Left lung (tissue), 10 donors: ENCODE data around the gene UST. TPM values are rescaled to one million over a fixed set of nuclear protein-coding genes. Genes with fewer than 3 reads are reported as not detected.

Experiments used
- ATAC-seq: fragments of 200-7000 bp; cut with Tn5 transposase; one replicate; pipeline ENCODE4 v1.9.1; 2020; ENCODE audit warnings: moderate library complexity
- DNase-seq, 4 donors: peaks; one replicate each; pipeline ENCODE4 v3.0.0-alpha.2; 2013 to 2020
- H3K27ac ChIP-seq, 2 donors: fragments of 200-600 bp; sonication (generic) in 1 of 2; one replicate each; pipeline versions ENCODE4 v1.5.0 to v1.8.0; 2020 to 2021
- H3K27me3 ChIP-seq, 2 donors: fragments of 200-600 bp; sonication (generic) in 1 of 2; one replicate each; pipeline versions ENCODE4 v1.5.0 to v1.8.0; 2020 to 2021
- H3K36me3 ChIP-seq, 2 donors: fragments of 200-600 bp; sonication (generic) in 1 of 2; one replicate each; pipeline versions ENCODE4 v1.5.0 to v1.8.0; 2020 to 2021
- H3K4me1 ChIP-seq, 2 donors: fragments of 200-600 bp; one replicate each; pipeline ENCODE4 v1.8.0; 2021
- H3K4me3 ChIP-seq, 2 donors: fragments of 200-600 bp; sonication (generic) in 1 of 2; one replicate each; pipeline versions ENCODE4 v1.5.0 to v1.8.0; 2020 to 2021; ENCODE audit warnings: mild to moderate bottlenecking in 1 of 2
- H3K9me3 ChIP-seq, 2 donors: fragments of 200-600 bp; sonication (generic) in 1 of 2; one replicate each; pipeline versions ENCODE4 v1.5.0 to v1.8.0; 2020 to 2021
- intact Hi-C, 2 donors: fragments of 100-400 bp; cut with DNase I; formaldehyde crosslinking; loops; one replicate each; pipeline versions ENCODE4 v1.11.2 to v1.14.2; 2022
- polyA plus RNA-seq, 6 donors: library from polyadenylated mRNA; unstranded; fragments of 120-200 nt; gene quantifications; one replicate each; pipeline ENCODE4 v1.2.1, GENCODE V29; 2013; ENCODE audit not compliant: insufficient read length in 6 of 6
- total RNA-seq, 2 donors: library from RNA; stranded (reverse); fragmentation: NEBNext Ultra II Directional; extraction: Animal tissue kit (Norgen Biotek cat#: 25700); gene quantifications; one replicate each; pipeline ENCODE4 v1.2.1, GENCODE V29; 2021
- TF ChIP-seq, protein P1 (sequence below), 2 donors: fragments of 200-600 bp; sonication (generic) in 1 of 2; IDR thresholded peaks; one replicate each; pipeline versions ENCODE4 v1.5.0 to v1.8.0; 2021; ENCODE audit warnings: antibody characterized with exemption in 2 of 2
- donor health status: DM: no; HTN: yes; CAD: no.
- donor health status: DM: no; HTN: no; CAD: no.

The UST gene
- total and polyA plus RNA-seq, 8 donors: 7.4 to 17.0 (median 9.5) TPM

DNA sequence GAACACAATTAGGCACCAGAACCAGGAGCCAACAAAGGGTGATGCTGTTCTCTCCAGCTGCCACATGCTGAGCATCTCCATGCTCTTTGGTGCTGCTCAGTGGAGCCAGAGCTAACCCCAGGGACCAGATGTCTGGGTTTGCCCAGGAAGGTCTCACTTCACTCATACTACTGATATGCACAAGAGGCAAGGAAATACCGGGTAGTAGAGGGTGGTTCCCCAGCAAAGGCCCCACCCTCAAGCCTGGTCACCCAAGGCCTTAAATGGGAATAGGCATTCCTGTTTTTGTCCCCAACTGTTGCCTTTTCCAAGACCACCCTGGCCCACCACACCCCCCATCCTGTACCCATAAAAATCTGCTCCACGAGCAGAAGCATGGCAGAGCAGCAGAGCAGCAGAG, 366.1 kb downstream of the UST start:
- DNase-seq (no peak), ATAC-seq (no peak)
- H3K4me1 ChIP-seq: peaks cover 0 to 4% of the 10 kb centered on the region in 2 donors
- no peaks in the 10 kb centered on the region for H3K36me3 ChIP-seq
- no peak overlapping the region for H3K27ac ChIP-seq
- intact Hi-C loops: no loop called here
- TF ChIP-seq, protein P1, sequence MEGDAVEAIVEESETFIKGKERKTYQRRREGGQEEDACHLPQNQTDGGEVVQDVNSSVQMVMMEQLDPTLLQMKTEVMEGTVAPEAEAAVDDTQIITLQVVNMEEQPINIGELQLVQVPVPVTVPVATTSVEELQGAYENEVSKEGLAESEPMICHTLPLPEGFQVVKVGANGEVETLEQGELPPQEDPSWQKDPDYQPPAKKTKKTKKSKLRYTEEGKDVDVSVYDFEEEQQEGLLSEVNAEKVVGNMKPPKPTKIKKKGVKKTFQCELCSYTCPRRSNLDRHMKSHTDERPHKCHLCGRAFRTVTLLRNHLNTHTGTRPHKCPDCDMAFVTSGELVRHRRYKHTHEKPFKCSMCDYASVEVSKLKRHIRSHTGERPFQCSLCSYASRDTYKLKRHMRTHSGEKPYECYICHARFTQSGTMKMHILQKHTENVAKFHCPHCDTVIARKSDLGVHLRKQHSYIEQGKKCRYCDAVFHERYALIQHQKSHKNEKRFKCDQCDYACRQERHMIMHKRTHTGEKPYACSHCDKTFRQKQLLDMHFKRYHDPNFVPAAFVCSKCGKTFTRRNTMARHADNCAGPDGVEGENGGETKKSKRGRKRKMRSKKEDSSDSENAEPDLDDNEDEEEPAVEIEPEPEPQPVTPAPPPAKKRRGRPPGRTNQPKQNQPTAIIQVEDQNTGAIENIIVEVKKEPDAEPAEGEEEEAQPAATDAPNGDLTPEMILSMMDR (IDR thresholded peaks at IDR 0.05): no peak
- no peaks in the 10 kb centered on the region for H3K9me3 ChIP-seq
- H3K27me3 ChIP-seq: no peaks in the 10 kb centered on the region
- H3K4me3 ChIP-seq: no peak overlapping the region

DNA sequence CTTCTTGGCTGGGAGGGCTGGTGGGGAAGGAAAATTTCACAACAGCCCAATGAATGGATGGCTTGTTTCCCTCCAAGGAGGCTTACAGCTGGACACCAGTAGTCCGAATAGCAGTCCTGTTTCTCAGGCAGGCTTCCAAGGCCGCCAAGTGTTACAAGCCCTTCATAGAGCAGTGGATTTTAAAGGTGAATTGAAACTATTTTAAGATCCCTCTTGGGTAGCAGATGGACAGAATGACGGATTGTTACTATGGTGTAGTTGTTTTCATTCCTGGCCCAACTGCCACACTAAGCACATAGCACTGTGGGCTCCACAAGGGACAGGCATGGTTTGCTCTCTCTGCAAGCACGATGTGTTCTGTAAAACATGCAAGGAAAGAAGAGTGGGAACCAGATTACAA, 367.3 kb downstream of the UST start:
- Histone ChIP-seq H3K27ac (no peak overlapping the region), H3K4me3 (no peak overlapping the region), H3K9me3 (no peaks in the 10 kb centered on the region), H3K4me1 (peaks cover 0 to 4% of the 10 kb centered on the region in 2 donors), H3K27me3 (no peaks in the 10 kb centered on the region), H3K36me3 (no peaks in the 10 kb centered on the region)
- no peak for DNase-seq
- TF ChIP-seq, protein P1 (IDR thresholded peaks at IDR 0.05): no peak
- ATAC-seq: no peak
- intact Hi-C loops: no loop called here

DNA sequence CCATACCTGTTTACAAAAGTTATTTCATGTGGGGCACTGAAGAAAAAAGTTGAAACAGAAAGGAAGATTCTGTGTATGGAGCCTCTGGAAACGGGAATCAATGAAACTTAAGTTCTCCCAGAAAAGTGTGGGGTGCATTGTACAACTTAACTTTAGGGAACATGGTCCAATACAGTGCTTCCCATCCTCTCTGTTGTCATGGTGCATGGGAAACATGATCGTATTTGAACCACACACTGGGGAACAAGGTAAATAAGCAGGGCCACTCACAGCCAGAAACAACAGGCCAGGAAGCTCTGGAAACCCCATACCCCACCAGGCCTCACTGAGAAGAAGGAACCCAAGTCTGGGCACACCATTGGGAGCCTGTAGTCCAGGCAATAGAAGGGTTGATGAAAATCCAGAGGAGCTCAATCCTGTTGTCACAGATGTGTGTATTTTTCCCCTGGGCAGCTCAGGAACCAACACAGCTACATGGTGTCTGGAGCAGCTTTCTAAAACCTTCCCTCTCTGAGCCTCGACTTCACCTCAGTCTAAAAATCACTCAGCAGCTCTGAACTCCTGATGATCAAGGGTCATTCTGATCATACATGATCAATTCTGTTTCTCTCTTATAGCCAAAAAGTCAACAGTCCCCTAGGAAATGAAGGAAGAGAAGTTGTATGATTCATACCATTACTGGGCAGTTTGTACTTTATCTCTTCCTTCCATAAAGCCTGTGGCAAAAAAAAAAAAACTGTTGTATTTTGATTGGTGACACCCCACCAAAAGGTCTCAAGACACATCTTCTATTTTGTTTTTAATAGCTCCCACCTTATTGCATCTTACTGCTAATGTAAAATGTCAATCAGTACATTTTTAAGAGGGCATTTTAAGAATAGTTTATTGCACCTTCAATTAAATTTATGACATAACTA, 372.2 kb downstream of the UST start:
- intact Hi-C loops: no loop called here
- no peak overlapping the region for H3K27ac ChIP-seq
- H3K4me1 ChIP-seq: no peaks in the 10 kb centered on the region
- no peaks in the 10 kb centered on the region for H3K27me3 ChIP-seq
- no peak overlapping the region for H3K4me3 ChIP-seq
- no peak for ATAC-seq
- H3K9me3 ChIP-seq: no peaks in the 10 kb centered on the region
- no peak for DNase-seq
- H3K36me3 ChIP-seq: no peaks in the 10 kb centered on the region
- TF ChIP-seq, protein P1 (IDR thresholded peaks at IDR 0.05): no peak

DNA sequence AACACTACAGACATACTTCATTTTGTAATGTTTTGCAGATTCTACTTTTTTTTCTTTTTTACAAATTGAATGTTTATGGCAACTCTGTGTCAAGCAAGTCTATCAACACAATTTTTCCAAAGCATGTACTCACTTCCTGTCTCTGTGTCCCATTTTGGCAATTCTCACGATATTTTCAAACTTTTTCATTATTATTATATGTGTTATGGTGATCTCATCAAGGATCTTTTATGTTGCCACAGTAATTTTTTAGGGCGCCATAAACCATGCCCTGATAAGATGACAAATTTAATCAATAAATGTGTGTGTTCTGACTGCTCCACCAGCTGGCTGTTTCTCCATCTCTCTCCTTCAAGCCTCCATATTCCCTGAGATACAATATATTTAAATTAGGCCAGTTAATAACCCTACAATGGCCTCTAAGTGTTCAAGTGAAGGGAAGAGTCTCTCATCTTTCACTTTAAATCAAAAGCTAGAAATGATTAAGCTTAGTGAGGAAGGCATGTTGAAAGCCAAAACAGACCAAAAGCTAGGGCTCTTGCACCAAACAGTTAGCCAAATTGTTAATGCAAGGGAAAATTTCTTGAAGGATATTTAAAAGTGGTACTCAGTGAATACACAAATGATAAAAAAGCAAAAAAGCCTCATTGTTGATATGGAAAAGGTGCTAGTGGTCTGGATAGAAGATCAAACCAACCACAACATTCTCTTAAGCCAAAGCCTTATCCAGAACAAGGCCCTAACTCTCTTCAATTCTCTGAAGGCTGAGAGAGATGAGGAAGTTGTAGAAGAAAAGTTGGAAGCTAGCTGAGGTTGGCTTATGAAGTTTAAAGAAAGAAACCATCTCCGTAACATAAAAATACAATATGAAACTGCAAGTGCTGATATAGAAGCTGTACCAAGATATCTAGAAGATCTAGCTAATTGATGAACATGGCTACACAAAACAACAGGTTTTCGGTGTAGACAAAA, 376.3 kb downstream of the UST start:
- Histone ChIP-seq H3K27me3 (no peaks in the 10 kb centered on the region), H3K36me3 (no peaks in the 10 kb centered on the region), H3K9me3 (no peaks in the 10 kb centered on the region), H3K4me3 (no peak overlapping the region), H3K4me1 (no peaks in the 10 kb centered on the region), H3K27ac (no peak overlapping the region)
- intact Hi-C loops: no loop called here
- DNase-seq (no peak), ATAC-seq (no peak)
- TF ChIP-seq, protein P1 (IDR thresholded peaks at IDR 0.05): no peak

DNA sequence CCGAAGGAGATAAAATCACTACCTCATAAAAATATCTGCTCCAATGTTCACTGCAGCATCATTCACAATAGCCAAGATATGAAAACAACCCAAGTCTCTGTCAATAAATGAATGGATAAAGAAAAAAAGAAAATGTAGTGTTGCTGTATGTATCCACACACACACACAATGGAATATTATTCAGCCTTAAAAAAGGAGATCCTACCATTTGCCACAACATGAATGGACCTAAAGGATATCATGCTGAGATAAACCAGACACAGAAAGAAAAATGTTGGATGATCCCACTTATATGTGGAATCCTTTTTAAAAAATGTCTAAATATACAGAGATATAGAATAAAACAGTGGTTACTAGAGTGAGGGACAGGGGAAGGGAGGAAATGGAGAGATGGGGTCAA, 378.5 kb downstream of the UST start:
- H3K4me3 ChIP-seq: no peak overlapping the region
- TF ChIP-seq, protein P1 (IDR thresholded peaks at IDR 0.05): no peak
- DNase-seq (no peak), ATAC-seq (no peak)
- H3K4me1 ChIP-seq: peaks cover under 1 to 7% of the 10 kb centered on the region in 2 donors
- intact Hi-C loops: no loop called here
- no peaks in the 10 kb centered on the region for H3K27me3 ChIP-seq
- no peaks in the 10 kb centered on the region for H3K9me3 ChIP-seq
- no peak overlapping the region for H3K27ac ChIP-seq
- H3K36me3 ChIP-seq: no peaks in the 10 kb centered on the region
